Osteoblast (primary cell): Measurements from ENCODE around the gene AMOTL2. TPM values are rescaled to one million over a fixed set of nuclear protein-coding genes. Genes with fewer than 3 reads are reported as not detected.
A peak's percentile ranks its signal among the peaks of the same experiment; 100 is the strongest.

ENCODE experiments used
- DNase-seq: peaks from one replicate; pipeline ENCODE4 v3.0.0; 2011; ENCODE audit warnings: low spot score, mixed read lengths; ENCODE audit not compliant: insufficient read length; ENCODE audit errors: missing footprints
- H2AFZ ChIP-seq: 2 replicates; pipeline ENCODE4 v1.6.0; 2011; ENCODE audit warnings: mild to moderate bottlenecking, low read length
- H3K27ac ChIP-seq: 2 replicates; pipeline ENCODE4 v1.5.1; 2011; ENCODE audit warnings: mild to moderate bottlenecking, low read depth, low read length, moderate library complexity
- H3K27me3 ChIP-seq: 2 replicates; pipeline ENCODE4 v1.6.0; 2012; ENCODE audit warnings: mild to moderate bottlenecking, control low read depth, inconsistent platforms, low read length, moderate library complexity; ENCODE audit not compliant: insufficient read depth
- H3K36me3 ChIP-seq: 2 replicates; pipeline ENCODE4 v1.5.1; 2011; ENCODE audit warnings: mild to moderate bottlenecking, low read length, control low read depth, moderate library complexity; ENCODE audit not compliant: insufficient read depth
- H3K4me1 ChIP-seq: 2 replicates; pipeline ENCODE4 v1.5.1; 2011; ENCODE audit warnings: mild to moderate bottlenecking, low read length, control low read depth, moderate library complexity; ENCODE audit not compliant: insufficient read depth
- H3K4me2 ChIP-seq: 2 replicates; pipeline ENCODE4 v1.6.0; 2011; ENCODE audit warnings: mild to moderate bottlenecking, low read length; ENCODE audit not compliant: insufficient read depth
- H3K4me3 ChIP-seq: fragments of 200-600 bp; sonication (generic); 3 replicates; pipeline ENCODE4 v1.5.1; 2012; ENCODE audit warnings: mild to moderate bottlenecking, low read length, inconsistent platforms; ENCODE audit not compliant: insufficient read depth
- H3K79me2 ChIP-seq: 2 replicates; pipeline ENCODE4 v1.6.0; 2012; ENCODE audit warnings: mild to moderate bottlenecking, low read length, control low read depth, inconsistent platforms; ENCODE audit not compliant: insufficient read depth
- H3K9me3 ChIP-seq: 2 replicates; pipeline ENCODE4 v1.5.1; 2011; ENCODE audit warnings: low read depth, low read length, control low read depth
- H4K20me1 ChIP-seq: 2 replicates; pipeline ENCODE4 v1.6.0; 2012; ENCODE audit warnings: mild to moderate bottlenecking, low read length, control low read depth; ENCODE audit not compliant: insufficient read depth
- CTCF ChIP-seq: IDR thresholded peaks from 2 replicates; pipeline ENCODE4 v1.5.1; 2011; ENCODE audit warnings: mild to moderate bottlenecking, low read depth, low read length, moderate library complexity; ENCODE audit errors: extremely low read depth
- total RNA-seq: library from RNA; depleted of rRNA; stranded (reverse); fragments of >200 nt; gene quantifications from 2 replicates; pipeline ENCODE4 v1.2.3, GENCODE V29; 2012

Gene AMOTL2
- total RNA-seq, 1 donor = 300 TPM

GRCh38 chr3:134325061-134325705 is 49.1 kb downstream of the AMOTL2 start:
- no peak for DNase-seq
- H3K27ac ChIP-seq = peak overlapping the region; percentile 94

GRCh38 chr3:134323966-134324962 is 50.0 kb downstream of the AMOTL2 start:
- no peaks in the 10 kb centered on the region for H3K9me3 ChIP-seq
- H3K4me3 ChIP-seq = no peak overlapping the region
- no peak for DNase-seq
- H3K36me3 ChIP-seq = no peaks in the 10 kb centered on the region
- no peaks in the 10 kb centered on the region for H3K79me2 ChIP-seq
- H2AFZ ChIP-seq = no peak overlapping the region
- H3K27ac ChIP-seq = no peak overlapping the region
- H3K4me1 ChIP-seq = peaks cover 52% of the 10 kb centered on the region
- H3K27me3 ChIP-seq = no peaks in the 10 kb centered on the region
- H4K20me1 ChIP-seq = no peaks in the 10 kb centered on the region
- no peak overlapping the region for H3K4me2 ChIP-seq
- TF ChIP-seq CTCF = no peak

More at GRCh38 chr3:134325061-134325705, 49.1 kb downstream of the AMOTL2 start:
- no peak overlapping the region for H3K4me2 ChIP-seq
- H3K27me3 ChIP-seq = no peaks in the 10 kb centered on the region
- H3K9me3 ChIP-seq = no peaks in the 10 kb centered on the region
- H4K20me1 ChIP-seq = no peaks in the 10 kb centered on the region
- no peak for TF ChIP-seq CTCF
- no peak overlapping the region for H3K4me3 ChIP-seq
- no peaks in the 10 kb centered on the region for H3K79me2 ChIP-seq
- no peak overlapping the region for H2AFZ ChIP-seq
- no peaks in the 10 kb centered on the region for H3K36me3 ChIP-seq
- H3K4me1 ChIP-seq = peaks cover 61% of the 10 kb centered on the region

GRCh38 chr3:134322286-134322685 is 52.0 kb downstream of the AMOTL2 start:
- H3K36me3 ChIP-seq = no peaks in the 10 kb centered on the region
- no peaks in the 10 kb centered on the region for H3K9me3 ChIP-seq
- H3K27me3 ChIP-seq = no peaks in the 10 kb centered on the region
- TF ChIP-seq CTCF = no peak
- peaks cover 45% of the 10 kb centered on the region for H3K4me1 ChIP-seq
- no peak overlapping the region for H3K4me2 ChIP-seq
- H4K20me1 ChIP-seq = no peaks in the 10 kb centered on the region
- no peak for DNase-seq
- H3K4me3 ChIP-seq = no peak overlapping the region
- H2AFZ ChIP-seq = no peak overlapping the region
- no peaks in the 10 kb centered on the region for H3K79me2 ChIP-seq
- no peak overlapping the region for H3K27ac ChIP-seq

GRCh38 chr3:134320749-134321148 is 53.5 kb downstream of the AMOTL2 start:
- H3K4me1 ChIP-seq = peaks cover 46% of the 10 kb centered on the region
- H3K36me3 ChIP-seq = no peaks in the 10 kb centered on the region
- H3K27ac ChIP-seq = no peak overlapping the region
- no peaks in the 10 kb centered on the region for H4K20me1 ChIP-seq
- no peaks in the 10 kb centered on the region for H3K79me2 ChIP-seq
- no peak overlapping the region for H3K4me3 ChIP-seq
- TF ChIP-seq CTCF = no peak
- H2AFZ ChIP-seq = no peak overlapping the region
- DNase-seq = peak; percentile 92
- H3K4me2 ChIP-seq = no peak overlapping the region
- no peaks in the 10 kb centered on the region for H3K27me3 ChIP-seq
- H3K9me3 ChIP-seq = no peaks in the 10 kb centered on the region
